22Rv1 (cell line): ENCODE data around the gene VRTN.

Experiments
- H3K27ac ChIP-seq: fragments of 450-650 bp; 2 replicates; pipeline ENCODE4 v1.5.1; 2017
- CTCF ChIP-seq: fragments of 450-650 bp; IDR thresholded peaks from 2 replicates; pipeline ENCODE4 v1.5.1; 2017; ENCODE audit warnings: mild to moderate bottlenecking
- ZFX ChIP-seq: fragments of 450-650 bp; IDR thresholded peaks from 2 replicates; pipeline ENCODE4 v1.6.1; 2017; ENCODE audit warnings: antibody characterized with exemption, borderline replicate concordance

Gene VRTN

GRCh38 chr14:74391479-74391878, 43.2 kb downstream of the VRTN start:
- TF ChIP-seq ZFX (no peak), CTCF (no peak)
- H3K27ac ChIP-seq, result no peak overlapping the region

- no peak for TF ChIP-seq CTCF
- TF ChIP-seq ZFX, result no peak
Measured at GRCh38 chr14:74392616-74393570, 44.6 kb downstream of the VRTN start.

GRCh38 chr14:74394549-74394948, 46.3 kb downstream of the VRTN start:
- H3K27ac ChIP-seq, result no peak overlapping the region
- TF ChIP-seq CTCF, result no peak

More at GRCh38 chr14:74392616-74393570, 44.6 kb downstream of the VRTN start:
- H3K27ac ChIP-seq, result no peak overlapping the region

- no peak for TF ChIP-seq CTCF
- TF ChIP-seq ZFX, result no peak
- H3K27ac ChIP-seq, result no peak overlapping the region
Measured at GRCh38 chr14:74395094-74395493, 46.8 kb downstream of the VRTN start.

GRCh38 chr14:74400031-74400685, 51.9 kb downstream of the VRTN start:
- no peak for TF ChIP-seq CTCF
- TF ChIP-seq ZFX, result no peak
- no peak overlapping the region for H3K27ac ChIP-seq

- H3K27ac ChIP-seq, result no peak overlapping the region
- TF ChIP-seq ZFX (no peak), CTCF (no peak)
Measured at GRCh38 chr14:74400919-74401503, 52.7 kb downstream of the VRTN start.
